Measurements from ENCODE around the gene WWOX. TPM values are rescaled to one million over a fixed set of nuclear protein-coding genes. Genes with fewer than 3 reads are reported as not detected.

The WWOX gene
- total and polyA plus RNA-seq, 2 of the 8 experiments (the other 6 are each of a cell fraction or from before 2014, with no cell fraction given): 5.4 to 16.7 TPM

DNA sequence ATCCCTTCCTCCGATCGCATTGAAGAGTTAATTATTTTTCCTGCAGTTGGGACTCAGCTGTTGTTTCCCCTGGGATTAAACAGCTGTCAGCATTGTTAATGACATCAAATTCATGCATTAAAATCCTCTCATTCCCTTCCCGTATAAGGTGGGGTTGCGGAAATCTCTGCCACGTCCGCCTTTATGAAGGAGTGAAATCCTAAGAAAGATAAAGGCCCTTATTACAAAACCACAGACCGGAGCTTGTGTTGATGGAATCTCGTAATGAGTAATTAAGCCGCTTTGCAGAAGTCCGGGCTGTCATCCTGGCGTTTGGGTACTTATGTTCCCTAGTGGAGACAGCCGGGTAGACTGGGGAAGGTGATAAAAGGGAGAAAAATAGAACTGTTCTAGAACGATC, 873.5 kb downstream of the WWOX start:
- no peaks in the 10 kb centered on the region for H3K79me2 ChIP-seq (ENCODE audit: control insufficient read depth in 1 of 2, insufficient read depth in 2 of 2, low read length in 2 of 2)
- H2BK12ac ChIP-seq (ENCODE audit: low read depth, low read length): no peak overlapping the region
- no peak overlapping the region for H3K56ac ChIP-seq (replicated peaks; ENCODE audit: insufficient read length, low read depth, low read length)
- no peak overlapping the region for H4K8ac ChIP-seq (ENCODE audit: extremely low read depth, insufficient read depth, low read length)
- H3K23ac ChIP-seq (ENCODE audit: insufficient read length): no peak overlapping the region
- no peak overlapping the region for H3K27ac ChIP-seq (ENCODE audit: low read depth, low read length)
- H3K9me3 ChIP-seq (ENCODE audit: insufficient read depth in 2 of 2, low read depth in 1 of 2, low read length in 1 of 2): no peaks in the 10 kb centered on the region
- H2BK15ac ChIP-seq (ENCODE audit: low read length): no peak overlapping the region
- POLR2A ChIA-PET (ENCODE audit: partially characterized antibody): no interaction called here
- no peak overlapping the region for H3K4me3 ChIP-seq (ENCODE audit: extremely low read depth in 1 of 4, insufficient read depth in 2 of 4, low read depth in 3 of 4, low read length in 4 of 4)
- DNase-seq (ENCODE audit: low read depth in 1 of 2, low spot score in 2 of 2) (no peak), FAIRE-seq (no peak)
- no peaks in the 10 kb centered on the region for H3K27me3 ChIP-seq (replicated peaks in 1 of 4; ENCODE audit: control insufficient read depth in 3 of 4, extremely low read depth in 1 of 4, insufficient read depth in 3 of 4, low read length in 3 of 4)
- H3K4me2 ChIP-seq (ENCODE audit: insufficient read depth in 1 of 2, low read depth in 2 of 2, low read length in 2 of 2): no peak overlapping the region
- no peak overlapping the region for H3K9ac ChIP-seq (replicated peaks in 1 of 4; ENCODE audit: extremely low read depth in 1 of 4, low read depth in 3 of 4, low read length in 3 of 4)
- H3K79me1 ChIP-seq (ENCODE audit: low read depth, low read length): no peaks in the 10 kb centered on the region
- H3K18ac ChIP-seq (ENCODE audit: extremely low read depth, low read length): no peak overlapping the region
- H2BK5ac ChIP-seq (ENCODE audit: low read depth, low read length): no peak overlapping the region
- H2AFZ ChIP-seq (ENCODE audit: low read length): no peak overlapping the region
- H3K4me1 ChIP-seq (replicated peaks in 1 of 4; ENCODE audit: control insufficient read depth in 3 of 4, insufficient read depth in 4 of 4, low read length in 3 of 4): no peaks in the 10 kb centered on the region
- no peak overlapping the region for H3K14ac ChIP-seq (ENCODE audit: insufficient read length)
- no peak overlapping the region for H2BK20ac ChIP-seq (ENCODE audit: low read length)
- WGBS, 2 experiments (ENCODE audit: extremely low coverage in 1 of 2, insufficient coverage in 1 of 2, insufficient read length in 1 of 2, insufficient replicate concordance in 2 of 2, low coverage in 1 of 2, low lambda C conversion rate in 2 of 2, missing lambda C conversion rate in 1 of 2): 91% methylated on average over 13 of the region's 13 CpGs; no CpG with 5 or more reads in 1 of the 2 experiments
- H4K5ac ChIP-seq (ENCODE audit: insufficient read length, low read depth, low read length): no peak overlapping the region
- CTCF ChIA-PET (ENCODE audit: partially characterized antibody): interaction anchor here (1.1 to 1.3 kb wide), 2 partner anchors 15 to 73 kb away, joined by 3 to 5 read pairs; no protein-coding TSS in a partner anchor
- no peak overlapping the region for H2BK120ac ChIP-seq (replicated peaks; ENCODE audit: low read depth, low read length)
- no peak overlapping the region for H3K4ac ChIP-seq (replicated peaks; ENCODE audit: insufficient read length, low read depth, low read length)
- no peak overlapping the region for H2AK5ac ChIP-seq (ENCODE audit: low read depth, low read length)
- no peak overlapping the region for H4K91ac ChIP-seq (replicated peaks; ENCODE audit: insufficient read length, low read length)
- H4K20me1 ChIP-seq (replicated peaks in 1 of 2; ENCODE audit: control insufficient read depth in 1 of 2, insufficient read depth in 2 of 2, low read length in 2 of 2): no peaks in the 10 kb centered on the region
- TF ChIP-seq YY1 (IDR thresholded peaks at IDR 0.05; ENCODE audit: low read depth, low read length) (no peak), HDAC2 (IDR thresholded peaks at IDR 0.05; ENCODE audit: borderline replicate concordance in 1 of 2, low read depth in 2 of 2, low read length in 2 of 2) (no peak), ZNF274 (IDR thresholded peaks at IDR 0.05; ENCODE audit: borderline replicate concordance, extremely low read depth, low read length) (no peak), CHD2 (IDR thresholded peaks at IDR 0.05; ENCODE audit: low read length) (no peak), SP1 (IDR thresholded peaks at IDR 0.05; ENCODE audit: low read depth, low read length) (no peak), SRF (IDR thresholded peaks at IDR 0.05; ENCODE audit: low read depth, low read length) (no peak)
- H3K36me3 ChIP-seq (ENCODE audit: control insufficient read depth in 2 of 4, insufficient read depth in 4 of 4, low read length in 3 of 4): no peaks in the 10 kb centered on the region
- H3K23me2 ChIP-seq (ENCODE audit: low read depth, low read length): no peaks in the 10 kb centered on the region

All from H1 (cell line).